Activated naive CD8-positive, alpha-beta T cell treated with anti-CD3 and anti-CD28 coated beads, Interleukin-2, amount 10 ng/mL, durations not matched to agents 7 days and 5 days (primary cell): Measurements from ENCODE around the gene CDK5RAP2. TPM values are rescaled to one million over a fixed set of nuclear protein-coding genes. Genes with fewer than 3 reads are reported as not detected.

Experiments
- ATAC-seq: fragments of 150-1000 bp; cut with Tn5 transposase; one replicate; pipeline ENCODE4 v1.10.0; 2021; ENCODE audit warnings: low read depth, moderate library complexity
- POLR2A ChIA-PET: fragments of 350-600 bp; sonication (Branson Sonifier 250); formaldehyde crosslinking; loops from one replicate; lab custom pipeline; 2021; ENCODE audit warnings: antibody characterized with exemption; lab: Charles Lee
- DNase-seq: peaks from one replicate; pipeline ENCODE4 v3.0.0; 2021
- H3K27ac Mint-ChIP-seq: one replicate; pipeline ENCODE4 v1.8.0; 2022; ENCODE audit warnings: mild to moderate bottlenecking, mixed read lengths
- H3K27me3 Mint-ChIP-seq: one replicate; pipeline ENCODE4 v1.8.0; 2022; ENCODE audit warnings: mild to moderate bottlenecking, moderate library complexity, mixed read lengths
- H3K36me3 Mint-ChIP-seq: one replicate; pipeline ENCODE4 v1.8.0; 2021; ENCODE audit warnings: mild to moderate bottlenecking, mixed read lengths
- H3K4me1 Mint-ChIP-seq: one replicate; pipeline ENCODE4 v1.8.0; 2021; ENCODE audit warnings: mixed read lengths
- H3K4me3 Mint-ChIP-seq: one replicate; pipeline ENCODE4 v1.8.0; 2022; ENCODE audit warnings: mild to moderate bottlenecking, moderate library complexity, mixed read lengths
- H3K9me3 Mint-ChIP-seq: one replicate; pipeline ENCODE4 v1.8.0; 2021; ENCODE audit warnings: mixed read lengths
- total RNA-seq, 2 experiments: library from RNA; stranded (reverse); gene quantifications; one replicate each; pipeline ENCODE4 v1.2.3, GENCODE V29; 2021

Gene CDK5RAP2
- total RNA-seq, 2 experiments from 2014 or later, result 113 TPM

DNA sequence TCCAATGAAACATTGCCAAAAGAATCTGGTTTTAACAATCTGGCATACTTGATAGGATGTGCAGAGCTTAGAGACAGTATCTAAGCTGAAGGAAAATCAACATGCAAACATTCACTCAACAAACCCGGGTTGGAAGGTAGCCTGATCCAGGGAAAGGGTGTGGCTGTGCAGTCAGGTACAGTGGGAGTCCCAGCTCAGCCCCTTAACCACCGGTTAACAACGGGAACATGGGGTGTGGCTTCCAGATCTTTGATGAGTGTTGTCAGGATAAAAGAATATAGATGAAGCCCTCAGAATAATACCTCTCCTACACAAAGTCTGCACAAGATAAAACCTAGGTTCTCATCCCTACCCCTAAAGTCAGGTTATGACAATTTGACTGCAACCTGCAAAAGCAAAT is 127.3 kb downstream of the CDK5RAP2 start:
- no peaks in the 10 kb centered on the region for H3K9me3 Mint-ChIP-seq
- DNase-seq (no peak), ATAC-seq (no peak)
- no peak overlapping the region for H3K27ac Mint-ChIP-seq
- no peaks in the 10 kb centered on the region for H3K27me3 Mint-ChIP-seq
- no peaks in the 10 kb centered on the region for H3K4me1 Mint-ChIP-seq
- no peak overlapping the region for H3K4me3 Mint-ChIP-seq
- POLR2A ChIA-PET, result no interaction called here
- H3K36me3 Mint-ChIP-seq, result peaks cover 52% of the 10 kb centered on the region

- no peak for DNase-seq
- POLR2A ChIA-PET, result no interaction called here
- Mint-ChIP-seq H3K36me3 (peaks cover 48% of the 10 kb centered on the region), H3K4me1 (peaks cover 5% of the 10 kb centered on the region), H3K27me3 (no peaks in the 10 kb centered on the region), H3K27ac (no peak overlapping the region), H3K4me3 (no peak overlapping the region), H3K9me3 (peaks cover 1% of the 10 kb centered on the region)
- ATAC-seq, result no peak
These were observed 129.1 kb downstream of the CDK5RAP2 start for GRCh38 chr9:120450916-120451315.

DNA sequence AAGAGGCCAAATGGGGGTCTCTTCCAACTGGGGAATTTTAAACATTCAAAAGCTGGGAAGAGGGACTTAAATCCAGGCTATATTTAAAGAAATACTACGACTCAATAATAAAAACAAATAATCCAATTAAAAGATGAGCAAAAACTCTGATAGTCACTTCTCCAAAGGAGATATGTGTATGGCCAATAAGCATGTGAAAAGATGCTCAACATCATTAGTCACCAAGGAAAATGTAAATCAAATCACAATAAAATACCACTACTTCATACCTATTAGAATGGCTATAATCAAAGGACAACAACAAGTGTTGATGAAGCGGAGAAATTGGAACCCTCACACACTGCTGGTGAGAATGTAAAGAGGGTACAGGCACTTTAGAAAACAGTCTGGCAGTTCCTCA is 130.4 kb downstream of the CDK5RAP2 start:
- peaks cover 1% of the 10 kb centered on the region for H3K9me3 Mint-ChIP-seq
- POLR2A ChIA-PET, result no interaction called here
- no peaks in the 10 kb centered on the region for H3K27me3 Mint-ChIP-seq
- H3K4me1 Mint-ChIP-seq, result peaks cover 5% of the 10 kb centered on the region
- DNase-seq (no peak), ATAC-seq (no peak)
- H3K36me3 Mint-ChIP-seq, result peaks cover 43% of the 10 kb centered on the region
- no peak overlapping the region for H3K4me3 Mint-ChIP-seq
- H3K27ac Mint-ChIP-seq, result no peak overlapping the region

DNA sequence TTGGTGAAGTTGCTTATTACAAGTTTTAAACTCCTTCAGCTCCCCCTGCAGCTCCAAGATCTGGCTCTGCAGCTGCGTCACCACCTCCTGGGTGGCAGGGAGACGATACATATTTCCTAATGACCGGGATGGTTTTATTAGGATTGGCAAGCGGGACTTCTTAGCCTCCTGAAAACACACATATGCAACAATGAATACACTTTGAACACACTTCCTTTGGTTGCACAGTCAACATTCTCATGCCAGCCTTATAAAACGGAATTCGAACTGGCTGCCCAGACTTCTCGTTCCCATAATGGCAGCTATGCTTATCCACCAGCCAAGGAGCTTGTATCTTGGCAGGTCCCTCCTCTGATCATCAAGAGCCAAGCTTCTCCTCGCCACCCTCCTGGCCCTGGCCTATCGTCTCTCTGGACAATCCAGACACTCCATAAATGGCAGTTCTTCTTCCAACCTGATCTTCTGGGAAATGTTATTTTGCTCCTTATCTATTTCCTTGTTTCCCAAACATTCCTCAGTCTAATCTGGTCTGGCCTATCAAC is 131.9 kb downstream of the CDK5RAP2 start:
- no peak overlapping the region for H3K27ac Mint-ChIP-seq
- H3K36me3 Mint-ChIP-seq, result peaks cover 42% of the 10 kb centered on the region
- H3K4me1 Mint-ChIP-seq, result peaks cover 5% of the 10 kb centered on the region
- ATAC-seq (no peak), DNase-seq (no peak)
- POLR2A ChIA-PET, result no interaction called here
- H3K9me3 Mint-ChIP-seq, result peaks cover 1% of the 10 kb centered on the region
- H3K27me3 Mint-ChIP-seq, result no peaks in the 10 kb centered on the region
- no peak overlapping the region for H3K4me3 Mint-ChIP-seq

DNA sequence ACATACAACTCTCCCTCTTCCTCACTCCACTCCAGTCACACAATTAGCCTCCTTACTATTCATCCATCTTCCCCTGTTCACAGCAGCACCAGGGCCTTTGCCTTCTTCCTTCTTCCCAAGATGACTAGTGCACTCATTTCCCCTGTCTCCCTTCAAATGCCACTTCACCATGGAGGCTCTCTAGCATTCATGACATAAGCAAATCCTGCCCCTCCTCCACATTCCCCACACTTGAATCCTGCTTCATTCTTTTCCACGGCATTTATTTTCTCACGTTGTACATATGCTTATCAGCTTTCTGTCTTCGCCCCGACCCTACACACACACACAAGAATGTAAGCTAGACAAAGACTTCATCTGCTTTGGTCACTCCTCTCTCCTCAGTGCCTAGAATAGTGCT is 133.3 kb downstream of the CDK5RAP2 start:
- Mint-ChIP-seq H3K4me3 (no peak overlapping the region), H3K4me1 (peaks cover 5% of the 10 kb centered on the region), H3K27ac (no peak overlapping the region), H3K27me3 (no peaks in the 10 kb centered on the region), H3K36me3 (peaks cover 37% of the 10 kb centered on the region), H3K9me3 (peaks cover 1% of the 10 kb centered on the region)
- DNase-seq (no peak), ATAC-seq (no peak)
- POLR2A ChIA-PET, result no interaction called here

- Mint-ChIP-seq H3K9me3 (peaks cover 1% of the 10 kb centered on the region), H3K4me1 (peaks cover 9% of the 10 kb centered on the region), H3K4me3 (no peak overlapping the region), H3K36me3 (peaks cover 29% of the 10 kb centered on the region), H3K27me3 (no peaks in the 10 kb centered on the region), H3K27ac (no peak overlapping the region)
- POLR2A ChIA-PET, result no interaction called here
- no peak for DNase-seq
- ATAC-seq, result no peak
These were observed 136.0 kb downstream of the CDK5RAP2 start for GRCh38 chr9:120443976-120444375.

DNA sequence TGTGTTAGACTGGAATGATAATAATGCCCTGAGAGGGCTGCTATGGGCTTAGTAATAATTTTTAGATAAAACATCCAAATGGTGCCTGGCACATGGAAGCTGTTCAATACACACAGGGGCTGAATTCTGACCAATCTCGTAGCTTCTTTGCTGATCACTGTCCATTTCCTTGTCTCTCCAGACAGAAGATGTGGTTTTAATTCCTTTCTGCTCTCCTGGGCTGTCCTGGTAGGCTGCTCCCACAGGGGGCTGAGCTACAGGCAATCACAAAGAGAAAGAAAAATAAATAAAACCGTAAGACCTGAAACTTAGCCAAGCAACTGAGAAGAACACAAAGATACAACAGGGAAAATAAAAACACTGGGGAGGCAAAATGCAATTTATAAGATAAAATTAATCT is 136.5 kb downstream of the CDK5RAP2 start:
- Mint-ChIP-seq H3K4me1 (peaks cover 12% of the 10 kb centered on the region), H3K9me3 (peaks cover 1% of the 10 kb centered on the region), H3K36me3 (peaks cover 27% of the 10 kb centered on the region), H3K4me3 (no peak overlapping the region), H3K27ac (no peak overlapping the region), H3K27me3 (no peaks in the 10 kb centered on the region)
- ATAC-seq (no peak), DNase-seq (no peak)
- POLR2A ChIA-PET, result no interaction called here

- POLR2A ChIA-PET, result no interaction called here
- no peak overlapping the region for H3K4me3 Mint-ChIP-seq
- DNase-seq (no peak), ATAC-seq (no peak)
- peaks cover 19% of the 10 kb centered on the region for H3K4me1 Mint-ChIP-seq
- no peaks in the 10 kb centered on the region for H3K27me3 Mint-ChIP-seq
- H3K27ac Mint-ChIP-seq, result no peak overlapping the region
- H3K36me3 Mint-ChIP-seq, result peaks cover 27% of the 10 kb centered on the region
- H3K9me3 Mint-ChIP-seq, result peaks cover 1% of the 10 kb centered on the region
These were observed 137.5 kb downstream of the CDK5RAP2 start for GRCh38 chr9:120442308-120442995.

DNA sequence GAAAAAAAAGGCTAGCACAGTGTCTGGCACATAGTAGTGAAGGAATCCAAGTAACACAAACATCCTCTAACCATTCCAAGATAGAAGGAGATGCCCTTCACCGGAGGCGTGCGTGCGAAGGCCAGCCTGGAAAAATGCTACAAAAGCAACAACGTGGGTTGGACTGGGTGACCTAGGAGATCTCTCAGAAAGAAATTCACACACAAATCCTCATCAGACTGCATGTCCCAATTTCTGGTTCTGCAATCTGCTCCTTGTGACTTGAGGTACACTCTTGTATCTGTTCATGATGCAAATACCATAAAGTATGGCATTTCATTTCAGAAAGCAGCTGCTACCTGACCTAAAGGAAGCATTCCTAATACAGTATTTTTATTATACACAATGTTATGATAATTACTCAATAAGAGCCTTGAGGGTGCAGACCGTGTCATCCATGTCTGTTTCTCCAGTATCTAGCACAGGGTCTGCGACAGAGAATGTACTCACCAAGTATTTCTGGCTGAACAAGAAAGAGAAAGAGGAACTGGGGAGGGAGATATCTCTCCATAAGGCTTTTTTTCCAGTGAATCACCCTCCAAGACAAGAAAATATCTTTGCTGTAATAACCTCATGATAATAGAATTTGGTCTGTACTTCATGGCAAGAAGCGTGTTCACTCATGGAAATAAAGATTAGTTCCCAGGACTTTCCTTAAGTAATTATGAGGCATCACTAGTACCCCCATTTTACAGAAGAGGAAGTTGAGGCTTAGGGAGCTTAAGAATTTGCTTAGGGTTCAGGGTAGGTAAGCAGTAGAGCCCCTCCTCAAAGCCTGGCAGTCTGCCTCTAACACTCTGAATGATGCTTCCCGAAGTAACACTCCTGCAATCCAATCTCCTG is 138.3 kb downstream of the CDK5RAP2 start:
- peaks cover 30% of the 10 kb centered on the region for H3K36me3 Mint-ChIP-seq
- POLR2A ChIA-PET, result no interaction called here
- no peak overlapping the region for H3K4me3 Mint-ChIP-seq

GRCh38 chr9:120440791-120441190 is 139.2 kb downstream of the CDK5RAP2 start:
- Mint-ChIP-seq H3K4me1 (peaks cover 19% of the 10 kb centered on the region), H3K4me3 (no peak overlapping the region), H3K9me3 (no peaks in the 10 kb centered on the region), H3K27ac (no peak overlapping the region), H3K27me3 (no peaks in the 10 kb centered on the region), H3K36me3 (peaks cover 28% of the 10 kb centered on the region)
- ATAC-seq, result no peak
- POLR2A ChIA-PET, result no interaction called here
- DNase-seq, result no peak

More for the DNA sequence above, 138.3 kb downstream of the CDK5RAP2 start:
- Mint-ChIP-seq H3K27ac (no peak overlapping the region), H3K9me3 (peaks cover 1% of the 10 kb centered on the region), H3K4me1 (peaks cover 22% of the 10 kb centered on the region), H3K27me3 (no peaks in the 10 kb centered on the region)
- ATAC-seq, result no peak
- no peak for DNase-seq

DNA sequence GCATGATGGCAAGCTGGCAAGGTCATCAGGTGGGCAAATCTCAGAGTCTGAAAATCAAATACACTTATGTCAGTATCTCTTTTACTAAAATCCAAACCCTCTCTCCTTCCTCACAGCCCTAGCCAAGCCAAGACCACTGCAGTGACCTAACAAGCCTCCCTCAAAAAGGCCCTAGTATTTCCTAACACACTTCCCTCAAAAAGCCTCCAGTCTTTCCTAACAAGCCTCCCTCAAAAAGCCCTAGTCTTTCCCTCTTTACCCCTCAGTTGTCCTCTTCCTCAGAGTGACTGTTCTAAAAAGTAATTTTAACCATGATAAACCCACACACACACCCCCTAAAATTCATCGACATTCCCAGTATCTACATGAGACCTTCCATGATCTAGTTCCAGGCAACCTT is 140.0 kb downstream of the CDK5RAP2 start:
- H3K27me3 Mint-ChIP-seq, result no peaks in the 10 kb centered on the region
- POLR2A ChIA-PET, result no interaction called here
- no peak overlapping the region for H3K27ac Mint-ChIP-seq
- H3K36me3 Mint-ChIP-seq, result peaks cover 30% of the 10 kb centered on the region
- H3K4me3 Mint-ChIP-seq, result no peak overlapping the region
- DNase-seq, result no peak
- H3K4me1 Mint-ChIP-seq, result peaks cover 19% of the 10 kb centered on the region
- no peaks in the 10 kb centered on the region for H3K9me3 Mint-ChIP-seq
- ATAC-seq, result no peak

GRCh38 chr9:120438836-120439546 is 141.0 kb downstream of the CDK5RAP2 start:
- Mint-ChIP-seq H3K36me3 (peaks cover 38% of the 10 kb centered on the region), H3K27me3 (no peaks in the 10 kb centered on the region), H3K4me1 (peaks cover 19% of the 10 kb centered on the region), H3K4me3 (no peak overlapping the region), H3K27ac (no peak overlapping the region), H3K9me3 (no peaks in the 10 kb centered on the region)
- ATAC-seq (peak; percentile 41), DNase-seq (no peak)
- POLR2A ChIA-PET, result no interaction called here

GRCh38 chr9:120438111-120438510 is 141.9 kb downstream of the CDK5RAP2 start:
- Mint-ChIP-seq H3K27me3 (no peaks in the 10 kb centered on the region), H3K4me3 (no peak overlapping the region), H3K9me3 (no peaks in the 10 kb centered on the region), H3K4me1 (peaks cover 19% of the 10 kb centered on the region), H3K27ac (no peak overlapping the region), H3K36me3 (peaks cover 39% of the 10 kb centered on the region)
- ATAC-seq (peak; percentile 62), DNase-seq (no peak)
- POLR2A ChIA-PET, result no interaction called here
